Stomach smooth muscle (tissue), 2 donors: Measurements from ENCODE around the gene SIPA1L3.

Experiments used
- H3K27ac ChIP-seq: one replicate; pipeline ENCODE4 v1.7.0; 2013; ENCODE audit warnings: mild to moderate bottlenecking, low read length, inconsistent platforms
- H3K27me3 ChIP-seq, 2 donors: one replicate each; pipeline ENCODE4 v1.7.0; 2013; ENCODE audit warnings: low read length in 2 of 2; ENCODE audit not compliant: insufficient read depth in 2 of 2, control insufficient read depth in 1 of 2
- H3K36me3 ChIP-seq, 2 donors: one replicate each; pipeline ENCODE4 v1.7.0; 2013; ENCODE audit warnings: low read length in 2 of 2; ENCODE audit not compliant: control insufficient read depth in 2 of 2, insufficient read depth in 2 of 2
- H3K4me1 ChIP-seq: one replicate; pipeline ENCODE4 v1.7.0; 2013; ENCODE audit warnings: low read length; ENCODE audit not compliant: control insufficient read depth, insufficient read depth
- H3K4me3 ChIP-seq, 2 donors: one replicate each; pipeline ENCODE4 v1.7.0; 2013; ENCODE audit warnings: low read length in 2 of 2
- H3K9ac ChIP-seq, 2 donors: one replicate each; pipeline ENCODE4 v1.7.0; 2013; ENCODE audit warnings: low read length in 2 of 2, mild to moderate bottlenecking in 1 of 2
- H3K9me3 ChIP-seq, 2 donors: one replicate each; pipeline ENCODE4 v1.7.0; 2013; ENCODE audit warnings: low read length in 2 of 2; ENCODE audit not compliant: control insufficient read depth in 2 of 2
- donor health status: healthy.
- donor health status: Pancreatic carcinoma.

SIPA1L3 gene

GRCh38 chr19:38206006-38206745, 299.2 kb downstream of the SIPA1L3 start:
- peaks cover 0 to 10% of the 10 kb centered on the region in 2 donors for H3K36me3 ChIP-seq
- H3K9me3 ChIP-seq: no peaks in the 10 kb centered on the region
- H3K9ac ChIP-seq: no peak overlapping the region
- H3K27ac ChIP-seq: no peak overlapping the region
- H3K27me3 ChIP-seq: peaks cover 18 to 30% of the 10 kb centered on the region in 2 donors
- H3K4me3 ChIP-seq: no peak overlapping the region
- H3K4me1 ChIP-seq: peaks cover 18% of the 10 kb centered on the region

DNA sequence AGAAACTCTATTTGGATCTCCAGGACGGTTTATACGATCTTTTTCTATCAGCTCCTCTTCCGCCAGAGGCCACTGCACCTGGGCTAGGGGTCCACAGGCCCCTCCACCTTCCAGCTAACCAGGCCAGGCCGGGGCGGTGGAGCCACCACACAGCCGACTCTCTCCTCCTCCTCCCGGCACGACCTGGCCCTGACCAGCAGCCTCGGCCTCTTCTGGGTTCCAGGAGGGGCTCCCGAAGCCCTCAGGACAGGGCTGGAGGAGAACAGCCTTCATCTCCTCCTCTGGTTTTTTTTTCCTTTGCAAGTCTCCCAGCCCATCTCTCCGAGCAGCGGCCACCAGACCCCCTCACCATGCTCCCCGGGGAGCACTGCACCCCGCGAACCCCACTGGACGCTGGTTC, 299.9 kb downstream of the SIPA1L3 start:
- Histone ChIP-seq H3K4me3 (no peak overlapping the region), H3K27me3 (peaks cover 21 to 37% of the 10 kb centered on the region in 2 donors), H3K9me3 (no peaks in the 10 kb centered on the region), H3K36me3 (peaks cover 0 to 6% of the 10 kb centered on the region in 2 donors), H3K4me1 (peaks cover 20% of the 10 kb centered on the region), H3K27ac (no peak overlapping the region), H3K9ac (no peak overlapping the region)

DNA sequence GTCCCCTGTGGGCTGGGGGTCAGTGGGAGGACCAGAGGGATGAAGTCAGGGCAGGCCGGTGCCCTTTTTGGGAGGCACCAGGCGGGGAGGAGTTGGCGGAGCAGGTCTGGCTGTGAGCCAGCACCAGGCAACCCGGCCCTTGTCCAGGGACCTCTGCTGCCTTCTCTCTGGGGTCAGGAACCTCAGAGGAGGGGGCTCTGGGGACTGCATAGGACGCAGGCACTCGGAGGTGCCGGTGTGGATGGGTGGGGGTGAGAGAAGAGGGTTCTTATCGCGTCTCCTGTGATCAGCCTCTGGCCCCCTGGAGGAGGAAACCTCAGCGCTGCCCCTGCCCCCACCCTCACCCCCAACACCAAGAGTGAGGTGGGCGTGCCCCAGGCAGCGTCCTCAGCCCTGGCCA, 300.5 kb downstream of the SIPA1L3 start:
- H3K4me1 ChIP-seq: peaks cover 20% of the 10 kb centered on the region
- peaks cover 21 to 37% of the 10 kb centered on the region in 2 donors for H3K27me3 ChIP-seq
- H3K9me3 ChIP-seq: no peaks in the 10 kb centered on the region
- no peak overlapping the region for H3K27ac ChIP-seq
- H3K4me3 ChIP-seq: no peak overlapping the region
- no peak overlapping the region for H3K9ac ChIP-seq
- H3K36me3 ChIP-seq: peaks cover 0 to 6% of the 10 kb centered on the region in 2 donors

- Histone ChIP-seq H3K27me3 (peaks cover 21 to 45% of the 10 kb centered on the region in 2 donors), H3K36me3 (peaks cover 0 to 5% of the 10 kb centered on the region in 2 donors), H3K9ac (no peak overlapping the region), H3K27ac (no peak overlapping the region), H3K4me3 (no peak overlapping the region), H3K9me3 (no peaks in the 10 kb centered on the region), H3K4me1 (peaks cover 20% of the 10 kb centered on the region)
Measured at GRCh38 chr19:38208571-38208970, 301.6 kb downstream of the SIPA1L3 start.

- no peaks in the 10 kb centered on the region for H3K9me3 ChIP-seq
- peaks cover 0 to 5% of the 10 kb centered on the region in 2 donors for H3K36me3 ChIP-seq
- peaks cover 26 to 51% of the 10 kb centered on the region in 2 donors for H3K27me3 ChIP-seq
- H3K27ac ChIP-seq: no peak overlapping the region
- H3K4me3 ChIP-seq: peak overlapping the region; percentile 15 to 25
- peaks cover 20% of the 10 kb centered on the region for H3K4me1 ChIP-seq
- H3K9ac ChIP-seq: peak overlapping the region in 1 of 2 donors; percentile 38
Measured at GRCh38 chr19:38209152-38209551, 302.1 kb downstream of the SIPA1L3 start.

DNA sequence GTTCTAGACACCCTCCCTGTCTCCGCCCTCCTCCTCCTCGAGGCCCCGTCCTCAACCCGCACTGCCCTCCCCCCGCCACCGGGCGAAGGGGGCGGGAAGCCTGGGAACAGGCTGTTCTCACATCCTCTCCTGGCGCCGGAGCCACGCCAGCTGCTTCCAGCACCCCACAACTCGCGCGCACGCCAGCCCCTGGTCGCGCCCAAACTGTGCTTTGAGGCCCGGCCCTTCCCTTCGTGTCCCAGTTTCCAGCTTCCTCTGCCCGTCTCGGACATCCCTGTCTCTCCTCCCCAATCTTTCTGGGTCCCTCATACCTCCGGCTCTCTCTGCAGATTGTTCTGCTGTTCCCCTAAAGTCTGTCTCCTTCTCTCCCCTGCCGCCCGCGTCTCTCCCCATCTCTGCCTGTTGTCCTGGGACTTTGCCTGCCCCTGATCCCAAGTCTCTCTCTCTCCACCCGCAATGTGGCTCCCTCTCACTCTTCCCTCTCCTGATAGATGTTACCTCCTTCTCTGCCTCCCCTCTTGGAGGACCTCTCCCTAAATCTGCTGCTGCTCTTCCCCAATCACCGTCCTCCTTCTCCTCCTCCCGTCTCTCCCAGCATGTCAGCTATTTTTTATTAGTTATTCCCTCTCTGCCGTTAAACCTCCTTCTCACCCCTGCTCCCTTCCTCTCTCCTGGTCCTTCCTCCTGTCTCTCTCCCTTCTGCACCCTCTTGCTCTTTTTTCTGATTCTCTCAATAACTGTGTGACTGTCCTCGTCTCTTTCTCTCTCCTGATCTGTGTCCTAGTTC, 302.9 kb downstream of the SIPA1L3 start:
- Histone ChIP-seq H3K27me3 (peaks cover 30 to 55% of the 10 kb centered on the region in 2 donors), H3K9me3 (no peaks in the 10 kb centered on the region), H3K4me3 (peak overlapping the region; percentile 25 to 49), H3K27ac (peak overlapping the region; percentile 55), H3K9ac (peak overlapping the region; percentile 42 to 48), H3K4me1 (peaks cover 20% of the 10 kb centered on the region), H3K36me3 (peaks cover 0 to 5% of the 10 kb centered on the region in 2 donors)

DNA sequence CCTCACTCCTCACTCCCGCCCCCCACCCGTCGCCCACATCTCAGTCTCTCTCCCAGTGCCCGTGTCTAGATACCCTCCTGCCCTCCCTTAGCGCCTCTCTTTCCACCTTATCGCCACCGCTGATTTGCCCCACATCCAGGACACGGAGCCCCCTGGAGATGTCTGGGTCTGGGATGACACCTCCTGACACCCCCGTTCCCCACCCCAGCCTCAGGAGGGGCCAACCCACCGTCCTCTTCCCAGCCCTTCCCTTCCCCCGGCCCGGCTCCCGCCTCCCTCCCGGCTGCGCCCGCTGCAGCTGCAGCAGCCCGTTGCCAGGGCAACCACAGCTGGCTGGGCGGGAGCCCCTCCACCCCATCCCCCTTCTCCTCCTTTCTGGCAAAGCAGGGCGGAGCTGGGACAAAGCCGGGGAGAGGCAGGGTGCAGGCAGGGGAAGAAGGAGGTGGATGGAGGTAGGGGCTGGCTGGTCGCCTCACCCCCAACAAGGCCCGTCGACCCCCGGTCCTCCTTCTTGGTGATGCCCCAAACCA, 303.5 kb downstream of the SIPA1L3 start:
- peaks cover 0 to 5% of the 10 kb centered on the region in 2 donors for H3K36me3 ChIP-seq
- peak overlapping the region in 1 of 2 donors; percentile 49 for H3K4me3 ChIP-seq
- H3K4me1 ChIP-seq: peaks cover 20% of the 10 kb centered on the region
- no peak overlapping the region for H3K9ac ChIP-seq
- no peaks in the 10 kb centered on the region for H3K9me3 ChIP-seq
- peaks cover 30 to 55% of the 10 kb centered on the region in 2 donors for H3K27me3 ChIP-seq
- peak overlapping the region; percentile 55 for H3K27ac ChIP-seq

GRCh38 chr19:38211151-38211591, 304.2 kb downstream of the SIPA1L3 start:
- H3K27ac ChIP-seq: no peak overlapping the region
- H3K27me3 ChIP-seq: peaks cover 30 to 58% of the 10 kb centered on the region in 2 donors
- H3K9ac ChIP-seq: no peak overlapping the region
- no peak overlapping the region for H3K4me3 ChIP-seq
- H3K4me1 ChIP-seq: peaks cover 20% of the 10 kb centered on the region
- no peaks in the 10 kb centered on the region for H3K9me3 ChIP-seq
- H3K36me3 ChIP-seq: peaks cover 0 to 3% of the 10 kb centered on the region in 2 donors

- no peak overlapping the region for H3K9ac ChIP-seq
- peaks cover 20% of the 10 kb centered on the region for H3K4me1 ChIP-seq
- H3K9me3 ChIP-seq: no peaks in the 10 kb centered on the region
- H3K27ac ChIP-seq: no peak overlapping the region
- H3K36me3 ChIP-seq: no peaks in the 10 kb centered on the region
- no peak overlapping the region for H3K4me3 ChIP-seq
- peaks cover 30 to 60% of the 10 kb centered on the region in 2 donors for H3K27me3 ChIP-seq
Measured at GRCh38 chr19:38211766-38212165, 304.8 kb downstream of the SIPA1L3 start.

- Histone ChIP-seq H3K27ac (no peak overlapping the region), H3K4me3 (no peak overlapping the region), H3K36me3 (no peaks in the 10 kb centered on the region), H3K9me3 (no peaks in the 10 kb centered on the region), H3K4me1 (peaks cover 20% of the 10 kb centered on the region), H3K9ac (no peak overlapping the region), H3K27me3 (peaks cover 34 to 60% of the 10 kb centered on the region in 2 donors)
Measured at GRCh38 chr19:38213469-38213868, 306.5 kb downstream of the SIPA1L3 start.
